ENCODE measurements around the gene MEGF11.

Gene MEGF11

DNA sequence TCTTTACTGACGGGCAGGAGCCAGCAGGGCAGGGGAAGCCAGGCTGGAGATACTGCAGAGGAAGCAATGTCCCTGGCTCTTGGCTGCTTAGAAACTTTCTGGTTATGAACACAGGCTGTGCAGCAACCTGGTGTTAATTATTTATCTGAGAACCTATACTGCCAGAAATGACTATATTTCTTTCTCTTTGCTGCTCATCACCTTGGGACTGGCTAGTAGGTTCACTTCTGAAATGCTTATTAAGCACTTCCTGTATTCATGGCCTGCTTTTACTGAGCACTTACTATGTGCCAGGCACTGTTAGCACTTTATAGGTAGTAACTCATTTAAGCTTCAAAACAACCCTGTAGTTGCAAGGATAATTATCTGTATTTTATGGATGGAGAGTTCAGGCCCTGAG lies 326.7 kb downstream of the MEGF11 start:
- DNase-seq: no peak

DNA sequence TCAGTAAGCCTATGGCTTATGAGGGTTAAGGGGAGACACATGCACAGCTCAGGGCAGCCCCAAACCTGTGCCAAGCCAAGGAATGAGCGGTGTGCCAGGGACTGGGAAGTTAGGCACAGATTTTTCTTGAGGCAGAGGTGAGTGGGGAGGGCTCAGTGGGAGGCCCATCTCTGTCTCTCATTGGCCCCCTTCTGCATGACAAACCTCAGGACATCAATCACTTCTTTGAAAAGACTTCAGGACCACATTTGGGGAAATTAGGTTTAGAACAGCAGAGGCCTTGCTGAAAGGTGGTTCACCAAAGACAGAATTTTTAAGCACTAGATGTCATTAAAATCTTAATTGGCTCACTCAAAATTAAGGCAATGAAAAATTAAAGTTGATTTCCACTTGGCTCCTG lies 327.1 kb downstream of the MEGF11 start:
- no peak for DNase-seq

DNA sequence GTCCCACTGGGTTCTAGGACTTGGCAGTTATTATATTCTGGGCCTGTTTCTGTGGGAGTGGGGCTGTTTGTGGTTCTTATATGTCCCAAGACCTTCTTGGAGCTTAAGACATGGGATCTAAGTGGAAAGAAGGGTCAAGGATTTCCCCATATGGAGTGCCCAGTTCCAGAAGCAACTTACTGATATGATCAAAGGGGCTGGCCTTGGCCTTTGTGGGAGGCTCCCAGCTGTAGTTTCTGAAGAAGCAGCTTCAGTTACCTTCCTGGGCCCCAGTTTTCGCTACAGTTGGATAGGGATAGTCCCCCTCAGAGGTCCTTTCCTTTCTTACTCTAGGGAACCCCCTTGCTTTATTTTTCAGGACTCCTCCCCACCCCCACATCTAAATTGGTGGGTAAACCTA lies 328.2 kb downstream of the MEGF11 start:
- no peak for DNase-seq

DNA sequence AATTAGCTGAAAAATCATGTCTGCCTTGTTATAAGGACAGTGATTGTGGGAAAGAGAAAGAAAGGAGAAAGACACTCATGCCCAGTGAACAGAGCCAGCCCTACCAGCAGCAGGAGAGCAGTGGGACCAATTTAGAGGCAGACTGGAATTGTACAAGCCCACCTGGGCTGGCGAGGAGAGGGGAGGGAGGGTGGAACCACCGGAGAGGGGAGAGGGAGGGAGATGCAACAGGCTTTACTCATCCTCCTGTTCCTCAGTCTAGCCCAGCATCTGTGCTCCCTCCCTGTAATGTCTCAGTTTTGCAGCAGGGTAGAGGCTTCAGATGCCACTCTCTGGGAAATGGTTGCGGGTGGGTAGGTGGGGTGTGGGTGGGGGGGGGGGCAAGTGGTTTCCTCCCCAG lies 329.5 kb downstream of the MEGF11 start:
- no peak for DNase-seq

DNA sequence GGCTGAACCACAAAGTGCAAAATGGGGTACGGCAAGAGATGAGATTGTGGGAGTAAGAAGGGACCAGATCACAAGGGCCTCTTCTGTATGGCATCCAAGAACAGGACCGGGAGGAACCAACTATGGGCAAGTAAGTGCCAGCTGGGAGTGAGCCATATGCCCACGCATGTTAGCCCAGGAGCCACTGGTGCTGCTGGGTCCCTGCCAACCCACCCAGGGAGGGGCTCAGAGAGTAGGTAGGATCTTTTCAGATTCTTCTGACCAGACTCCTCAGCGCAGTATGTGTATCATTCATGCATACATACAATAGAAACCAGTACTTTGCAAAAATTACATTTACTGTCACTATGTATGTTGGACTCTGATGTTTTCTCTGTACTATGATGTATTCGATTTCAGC lies 330.3 kb downstream of the MEGF11 start:
- DNase-seq: no peak

DNA sequence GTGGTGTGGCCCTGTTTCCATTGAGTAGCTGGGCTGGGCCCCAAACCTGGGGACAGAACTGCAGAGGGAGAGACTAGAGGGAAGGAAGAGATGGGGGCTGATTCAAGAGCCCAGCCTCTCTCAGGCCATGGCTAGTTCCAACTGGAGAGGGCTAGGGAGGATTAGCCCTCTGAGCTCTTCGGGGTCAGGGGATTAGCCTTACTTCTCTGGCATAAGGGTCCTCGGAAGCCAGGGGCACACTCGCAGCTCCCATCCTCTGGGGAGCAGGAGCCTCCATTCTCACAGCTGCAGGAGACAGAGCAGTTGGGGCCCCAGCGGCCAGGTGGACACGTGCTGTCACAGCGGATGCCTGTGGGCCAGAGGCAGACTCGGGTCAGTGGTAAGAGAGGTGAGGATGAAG lies 330.9 kb downstream of the MEGF11 start:
- no peak for DNase-seq

DNA sequence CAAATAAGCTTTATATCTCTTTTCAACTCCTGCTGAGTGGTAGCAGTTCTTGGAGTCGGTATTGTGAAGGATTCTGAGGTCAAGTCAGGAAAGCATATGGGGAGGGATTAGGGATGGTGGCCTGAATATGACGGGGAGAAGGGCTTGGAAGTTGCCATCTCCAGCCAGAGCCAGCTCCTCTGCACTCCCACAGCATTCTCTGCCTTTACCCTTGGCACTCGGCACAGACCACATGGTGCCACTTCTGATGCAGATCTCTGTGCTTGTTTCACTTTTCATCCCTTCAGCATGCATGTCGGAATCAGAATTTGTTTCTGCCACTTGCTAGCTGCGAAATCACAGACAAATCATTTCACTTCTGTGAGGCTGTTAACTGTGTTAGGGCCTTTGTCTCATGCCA lies 331.8 kb downstream of the MEGF11 start:
- no peak for DNase-seq

DNA sequence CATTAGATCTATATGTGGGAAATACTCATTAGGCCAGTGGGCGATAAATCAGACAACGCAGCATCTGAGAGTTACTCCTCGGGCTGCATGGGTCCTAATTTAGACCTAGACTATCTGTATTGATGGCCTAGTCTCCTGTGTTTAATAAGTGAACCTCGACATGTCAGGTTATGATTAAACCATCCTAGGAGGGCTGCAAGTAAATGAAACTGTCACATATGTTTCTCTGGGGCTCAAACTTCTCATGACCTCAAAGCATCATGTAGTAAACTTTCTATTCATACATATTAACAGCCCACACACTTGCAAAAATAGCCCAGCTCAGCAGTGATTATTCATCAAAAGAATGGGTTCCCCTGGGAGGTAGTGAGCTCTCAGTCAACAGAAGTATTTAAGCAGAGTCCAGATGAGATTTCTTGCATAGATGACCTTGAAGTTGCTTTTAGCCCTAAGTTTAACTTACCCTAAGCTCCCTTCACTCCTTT lies 332.7 kb downstream of the MEGF11 start:
- no peak for DNase-seq

DNA sequence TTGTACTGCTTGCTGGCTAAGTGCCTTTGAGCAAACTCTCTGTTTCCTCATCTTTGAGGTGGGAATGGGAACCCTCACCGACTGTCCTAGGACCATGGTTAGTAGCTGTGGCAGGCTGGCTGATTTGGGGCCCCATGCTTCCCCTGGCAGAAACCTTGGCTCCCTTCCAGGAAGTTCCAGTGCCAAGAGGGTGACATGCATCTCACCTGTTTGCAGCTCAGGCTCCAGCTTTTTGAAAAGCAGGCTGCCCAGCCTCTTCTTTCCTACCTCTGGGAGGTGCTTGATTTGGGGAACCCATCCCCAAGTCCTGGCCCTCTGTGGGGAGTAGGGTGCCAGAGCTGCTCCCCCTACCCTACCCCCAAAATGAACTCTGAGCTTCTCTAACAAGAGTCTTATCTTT lies 333.4 kb downstream of the MEGF11 start:
- DNase-seq: no peak

DNA sequence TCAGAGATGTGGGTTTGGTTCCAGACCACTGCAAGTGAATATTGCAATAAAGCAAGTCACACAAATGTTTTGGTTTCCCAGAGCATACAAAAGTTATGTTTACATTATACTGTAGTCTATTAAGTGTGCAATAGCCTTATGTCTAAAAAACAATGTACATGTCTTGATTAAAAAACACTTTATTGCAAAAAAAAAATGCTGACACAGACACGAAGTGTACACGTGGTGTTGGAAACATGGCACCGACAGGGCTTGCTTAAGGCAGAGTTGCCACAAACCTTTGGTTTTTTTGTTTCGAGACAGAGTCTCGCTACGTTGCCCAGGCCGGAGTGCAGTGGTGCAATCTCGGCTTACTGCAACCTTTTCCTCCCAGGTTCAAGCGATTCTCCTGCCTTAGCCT lies 334.2 kb downstream of the MEGF11 start:
- DNase-seq: no peak

DNA sequence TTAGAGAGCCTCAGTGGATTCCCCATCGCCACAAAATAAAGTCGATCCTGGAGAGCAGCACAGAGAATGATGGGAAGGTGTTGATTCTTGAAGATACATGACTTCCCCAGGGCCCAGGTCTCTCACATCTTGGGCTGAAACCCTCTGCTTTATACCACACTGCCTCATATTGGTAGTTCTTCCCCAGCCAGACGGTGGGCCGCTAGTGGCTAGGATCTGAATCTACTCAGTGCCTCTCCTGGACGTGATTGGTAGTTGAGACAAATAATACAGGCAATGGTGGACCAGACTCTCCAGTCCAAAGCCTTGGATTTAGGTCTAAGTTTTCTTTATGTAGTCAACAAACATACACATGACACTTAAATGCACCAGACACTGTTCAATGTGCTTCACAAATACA lies 334.6 kb downstream of the MEGF11 start:
- no peak for DNase-seq

DNA sequence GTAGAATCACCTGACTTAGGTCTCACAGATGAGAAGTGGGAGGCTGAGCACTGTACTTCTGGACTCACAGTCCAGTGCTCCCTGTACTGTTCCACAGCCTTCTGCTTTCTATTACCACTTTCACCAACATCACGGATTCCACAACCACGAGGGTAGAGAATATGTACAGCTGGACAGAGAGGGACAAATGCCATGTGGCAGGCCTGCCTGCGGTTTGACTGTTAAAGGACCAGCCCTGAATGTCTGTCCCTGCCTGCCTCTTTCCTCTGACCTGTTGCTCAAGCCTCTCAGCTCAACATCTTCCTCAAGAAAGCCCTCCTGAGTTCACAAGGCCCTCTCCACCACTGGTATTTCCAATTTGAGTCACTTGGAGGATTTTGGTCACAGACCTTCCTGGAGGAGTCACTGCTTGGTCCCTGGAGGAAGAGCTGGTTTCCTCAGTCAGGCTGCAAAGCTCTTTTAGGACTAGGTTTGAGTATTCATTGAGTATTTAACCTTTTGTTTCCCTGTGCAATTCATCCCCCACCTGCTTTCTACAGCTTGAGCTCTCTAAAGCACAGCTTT lies 335.1 kb downstream of the MEGF11 start:
- no peak for DNase-seq

DNA sequence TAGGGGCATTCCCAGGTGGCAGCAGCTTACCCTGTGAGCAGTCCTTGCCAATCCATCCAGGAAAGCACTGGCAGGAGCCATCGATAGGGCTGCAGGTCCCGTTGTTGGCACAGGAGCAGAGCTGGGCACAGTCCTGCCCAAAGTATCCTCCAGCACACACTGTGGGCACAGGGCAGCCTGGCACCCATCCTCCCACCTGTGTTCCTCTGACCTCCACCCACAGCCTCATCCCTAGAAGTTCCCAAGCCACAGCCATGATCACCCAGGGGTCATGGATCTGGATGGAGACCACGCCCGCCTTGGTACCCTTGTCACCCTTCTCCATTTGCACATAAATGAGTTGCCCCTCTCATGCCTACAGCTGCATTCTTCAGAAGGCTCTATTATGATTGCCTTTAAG lies 335.6 kb downstream of the MEGF11 start:
- DNase-seq: no peak

DNA sequence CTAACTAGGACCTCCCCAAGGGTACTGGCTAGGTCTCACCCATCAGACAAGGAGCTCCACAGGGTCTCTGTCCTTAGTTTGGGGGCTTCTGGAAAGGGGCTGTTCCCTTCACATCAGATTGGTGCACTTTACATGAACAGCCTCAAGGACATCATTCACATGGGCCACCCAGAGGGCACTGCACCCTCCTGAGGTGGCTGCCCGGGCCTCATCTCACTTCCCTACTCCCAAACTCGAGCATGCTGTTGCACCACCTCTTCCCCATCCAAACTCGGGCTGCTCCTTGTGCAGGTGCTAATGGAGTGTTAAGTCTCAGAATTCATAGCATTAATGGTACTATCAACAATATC lies 336.2 kb downstream of the MEGF11 start:
- no peak for DNase-seq

DNA sequence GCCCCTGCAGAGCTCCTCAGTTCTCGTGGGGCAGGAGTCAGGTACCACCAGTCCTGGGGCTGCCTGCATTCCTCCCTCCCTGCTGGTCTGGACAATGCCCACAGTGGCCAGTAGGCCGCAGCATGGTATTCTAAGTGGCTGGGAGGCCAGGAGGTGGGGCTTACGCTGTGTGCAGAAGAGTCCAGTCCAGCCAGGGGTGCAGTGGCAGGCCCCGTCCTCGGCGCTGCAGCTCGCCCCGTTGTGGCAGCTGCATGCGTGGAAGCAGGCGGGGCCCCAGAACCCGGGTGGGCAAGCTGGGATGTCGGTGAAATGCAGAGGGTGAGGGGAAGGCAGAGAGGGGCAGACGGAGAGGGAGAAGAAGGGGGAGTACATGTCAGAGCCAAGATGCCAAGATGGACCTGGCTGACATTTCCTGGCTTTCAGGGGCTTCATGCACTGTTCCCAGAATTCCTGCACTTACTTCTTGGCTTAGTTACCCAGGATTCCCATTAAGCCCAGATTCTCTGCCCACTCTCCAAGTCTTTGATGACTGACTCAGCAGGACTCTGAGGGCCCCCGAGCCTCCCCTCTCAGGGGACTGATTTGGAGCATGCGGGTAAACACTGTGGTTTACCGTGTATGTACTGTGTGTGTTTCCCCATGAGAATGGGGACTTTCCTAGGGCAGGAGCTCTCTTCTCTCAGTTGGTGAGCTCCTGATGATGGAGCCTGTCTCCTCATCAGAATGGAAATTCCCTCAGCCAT lies 336.7 kb downstream of the MEGF11 start:
- DNase-seq: peak; percentile 62

DNA sequence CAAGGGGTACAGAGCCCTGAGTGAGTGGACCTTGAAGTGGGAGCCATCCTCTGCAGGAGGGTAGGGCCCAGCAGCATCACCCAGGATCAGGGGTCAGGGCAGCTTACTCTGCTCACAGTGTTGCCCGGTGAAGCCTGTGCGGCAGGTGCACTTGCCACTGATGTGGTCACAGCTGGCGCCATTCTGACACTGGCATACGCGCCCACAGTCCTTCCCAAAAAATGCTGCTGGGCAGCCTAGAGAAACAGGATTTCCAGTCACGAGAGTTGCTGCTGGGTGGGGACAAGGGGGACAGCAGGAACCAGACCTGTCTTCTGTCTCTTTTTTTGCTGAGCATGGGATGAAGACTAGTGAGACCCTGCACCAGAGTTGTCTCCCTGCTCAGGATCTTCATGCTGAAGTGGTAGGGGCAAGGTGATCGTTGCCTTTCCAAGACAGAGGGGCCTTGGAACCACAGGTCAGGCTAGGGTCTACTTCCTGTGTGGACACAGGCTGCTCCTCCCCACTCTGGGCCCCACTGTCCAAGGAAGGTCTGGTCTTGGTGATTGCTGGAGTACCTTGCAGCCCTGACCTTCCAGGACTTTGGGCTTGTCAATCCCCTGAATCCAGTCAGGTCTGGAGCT lies 337.4 kb downstream of the MEGF11 start:
- no peak for DNase-seq

DNA sequence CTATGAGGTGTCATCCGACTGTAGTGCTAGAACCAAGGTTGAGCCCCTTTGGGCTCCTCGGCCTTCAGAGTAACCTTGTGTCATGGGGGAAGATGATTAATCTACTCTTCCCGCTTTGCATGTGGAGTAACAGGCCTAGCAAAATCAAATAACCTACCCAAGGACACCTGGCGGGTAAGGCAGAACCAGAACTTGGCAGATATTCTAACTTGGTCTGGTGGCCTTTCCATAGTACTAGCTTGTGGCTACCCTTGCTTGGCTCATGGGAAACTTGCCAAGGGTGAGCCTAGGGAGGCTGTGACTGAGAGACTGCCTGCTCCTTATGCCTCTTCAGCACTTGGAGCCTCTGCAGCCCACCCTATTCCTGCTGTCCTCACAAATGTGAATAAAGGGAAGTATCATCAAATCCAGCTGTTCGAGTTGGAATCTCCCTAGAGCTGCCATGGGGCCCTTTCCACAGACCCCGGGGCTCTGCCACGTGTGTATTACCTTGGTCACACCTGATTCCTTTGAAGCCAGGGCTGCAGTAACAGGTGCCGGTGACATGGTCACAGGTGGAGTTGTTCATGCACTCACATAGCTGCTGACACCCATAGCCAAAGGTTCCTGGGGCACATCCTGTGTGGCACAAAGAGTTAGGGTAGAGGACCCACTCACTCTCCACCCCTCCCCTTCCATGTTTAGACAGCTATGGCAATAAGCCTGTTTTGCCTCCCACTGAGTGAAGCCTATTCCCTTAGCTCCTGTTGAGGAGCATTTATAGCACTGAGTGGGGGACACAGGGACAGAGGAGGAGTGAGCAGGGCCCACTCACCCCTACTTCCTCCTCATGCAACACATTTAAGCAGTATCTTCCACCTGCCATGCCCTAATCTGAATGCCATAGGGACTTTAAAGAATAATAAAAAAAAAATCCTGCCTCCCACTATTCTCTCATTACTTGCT lies 338.3 kb downstream of the MEGF11 start:
- no peak for DNase-seq

DNA sequence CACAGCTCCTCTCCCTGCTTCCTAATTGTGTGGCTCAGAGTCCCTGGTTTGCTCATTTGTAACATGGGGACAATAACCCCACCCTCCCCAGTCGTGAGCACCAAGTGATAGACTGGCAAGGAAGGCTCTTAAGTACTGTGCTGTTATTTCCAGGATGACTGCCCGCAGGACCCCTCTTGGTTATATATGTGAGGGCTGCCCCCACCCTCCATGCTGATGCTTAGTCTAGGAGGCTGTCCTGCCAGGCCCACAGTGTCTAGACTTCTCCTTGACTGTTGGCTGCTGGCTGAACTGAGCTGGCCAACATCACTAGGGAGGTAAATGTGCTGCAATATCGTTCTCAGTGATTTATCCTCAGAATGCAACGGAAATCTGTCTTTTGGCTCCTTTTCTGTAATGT lies 339.2 kb downstream of the MEGF11 start:
- DNase-seq: no peak

DNA sequence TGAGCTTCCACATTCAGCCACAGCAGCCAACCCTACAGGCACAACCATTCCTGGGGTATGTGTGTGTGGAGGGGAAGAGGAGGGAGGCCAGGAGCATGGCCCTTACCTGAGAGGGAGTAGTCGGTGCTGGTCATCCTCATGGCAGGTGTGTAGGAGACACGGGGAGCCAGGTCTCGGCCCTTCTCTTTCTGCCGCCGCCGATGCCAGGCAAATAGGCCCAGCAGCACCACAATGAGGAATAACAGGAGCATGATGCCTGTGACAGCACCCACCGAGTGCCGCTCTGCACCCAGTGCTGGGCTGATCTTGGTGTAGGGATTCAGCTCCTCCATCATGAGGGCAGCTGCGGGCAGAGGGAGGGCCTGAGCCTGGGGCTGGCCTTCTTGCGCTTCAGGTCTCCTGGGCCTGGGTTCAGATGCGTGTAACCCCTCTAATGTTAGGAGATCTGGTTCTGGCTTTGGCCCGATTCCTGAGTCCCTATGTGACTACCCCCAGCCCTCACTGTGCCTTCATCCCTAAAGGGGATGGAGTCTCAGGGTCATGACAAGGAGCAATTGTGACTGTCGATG lies 339.8 kb downstream of the MEGF11 start:
- DNase-seq: no peak

DNA sequence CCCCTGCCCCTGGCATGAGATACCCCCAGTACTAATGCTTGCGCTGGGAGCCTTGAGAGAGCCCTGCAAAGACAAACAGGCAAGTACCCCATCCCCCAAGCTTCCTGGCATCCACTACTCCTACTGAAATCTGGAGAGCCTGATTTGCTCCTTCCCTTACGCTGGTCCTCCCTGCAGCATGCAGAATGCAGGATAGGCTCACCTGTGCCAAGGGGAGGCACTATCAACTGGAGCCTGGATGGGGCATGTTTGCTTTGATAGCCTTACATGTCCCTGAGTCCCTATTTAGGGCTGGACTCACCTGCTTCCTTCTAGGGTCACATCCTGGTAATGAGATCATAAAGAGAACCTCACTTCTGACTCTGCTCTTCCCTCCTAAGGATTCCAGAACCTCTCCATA lies 341.3 kb downstream of the MEGF11 start:
- no peak for DNase-seq

DNA sequence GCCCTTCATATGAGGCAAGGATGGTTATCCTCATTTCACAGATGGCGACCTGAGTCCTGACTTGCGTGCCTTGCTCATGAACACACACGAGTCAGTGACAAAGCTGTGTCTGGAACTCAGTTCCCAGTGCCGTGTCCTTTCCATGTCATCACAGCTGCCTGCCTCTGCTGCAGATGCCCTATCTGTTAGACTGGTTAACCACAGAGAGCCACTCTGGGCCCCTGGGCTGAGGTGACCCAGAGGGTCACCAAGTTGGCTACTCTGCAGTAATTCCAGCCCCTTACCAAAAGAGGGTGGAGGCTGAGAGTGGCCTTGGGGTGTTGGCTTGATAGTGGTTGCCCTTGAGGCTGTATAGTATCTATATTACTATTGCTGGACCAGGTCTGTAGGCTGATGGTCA lies 343.2 kb downstream of the MEGF11 start:
- no peak for DNase-seq

DNA sequence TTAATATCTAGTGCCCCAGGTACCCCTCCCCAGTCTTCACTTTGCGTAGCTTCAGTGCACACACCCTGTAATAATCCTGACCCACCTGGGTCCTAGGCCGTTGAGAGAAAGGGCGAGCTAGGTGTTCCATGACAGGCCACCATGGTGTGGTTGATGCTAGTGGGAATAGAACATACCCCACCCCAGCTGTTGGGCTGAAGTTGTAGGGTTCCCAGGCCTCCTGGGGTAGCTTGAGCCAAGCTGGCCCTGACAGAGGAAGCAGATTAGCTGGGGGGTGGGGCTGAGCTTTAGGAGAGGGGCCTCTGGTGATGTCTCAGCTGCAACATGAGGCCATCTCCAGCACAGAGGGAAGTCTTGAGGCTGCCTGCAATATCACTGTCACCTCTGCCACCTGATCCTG lies 343.7 kb downstream of the MEGF11 start:
- no peak for DNase-seq

DNA sequence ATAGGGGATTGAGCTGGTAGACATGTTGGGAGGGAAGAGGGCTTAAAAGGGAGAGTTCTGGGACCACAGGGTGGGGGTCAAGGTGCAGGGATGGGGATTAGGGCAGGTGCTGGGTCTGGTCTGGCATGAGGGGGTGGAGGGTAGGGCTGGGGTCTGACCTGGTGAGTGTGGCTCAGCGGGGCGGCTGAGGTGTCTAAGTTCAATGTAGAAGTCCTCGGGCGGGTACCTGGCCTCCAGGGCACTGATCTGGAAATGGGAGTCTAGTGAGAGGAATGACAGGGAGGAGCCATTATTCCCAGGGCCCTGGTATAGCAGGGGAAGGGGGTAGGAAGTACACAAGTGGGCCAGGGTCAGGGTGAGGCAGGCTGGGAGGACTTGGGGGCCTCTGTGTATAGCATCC lies 344.7 kb downstream of the MEGF11 start:
- no peak for DNase-seq

All from 8988T (cell line).